AG04450 (cell line): ENCODE measurements around the gene CHST11. TPM values are rescaled to one million over a fixed set of nuclear protein-coding genes. Genes with fewer than 3 reads are reported as not detected.

ENCODE experiments used
- CTCF ChIA-PET: fragments of 300-600, 350-600 bp; formaldehyde crosslinking; extraction: SDS; loops from one replicate; lab custom pipeline; 2022; ENCODE audit warnings: antibody characterized with exemption, inconsistent platforms; lab: Charles Lee
- POLR2A ChIA-PET: fragments of 350-600 bp; formaldehyde crosslinking; extraction: SDS; loops from one replicate; lab custom pipeline; 2021; ENCODE audit warnings: antibody characterized with exemption, inconsistent platforms; lab: Yijun Ruan, JAX
- DNase-seq: peaks from one replicate; pipeline ENCODE4 v3.0.0-alpha.2; 2011; ENCODE audit warnings: low read depth, low spot score
- H3K27ac ChIP-seq: one replicate; pipeline ENCODE4 v1.5.1; 2012; ENCODE audit warnings: low read depth, low read length, control low read depth
- H3K27me3 ChIP-seq: one replicate; pipeline ENCODE4 v1.6.0; 2012; ENCODE audit warnings: low read length; ENCODE audit not compliant: control insufficient read depth, insufficient read depth
- H3K4me3 ChIP-seq: 2 replicates; pipeline ENCODE4 v1.5.1; 2011; ENCODE audit warnings: mild to moderate bottlenecking, low read depth, low read length, control low read depth
- H3K9me3 ChIP-seq: 2 replicates; pipeline ENCODE4 v1.5.1; 2012; ENCODE audit warnings: low read length; ENCODE audit not compliant: control insufficient read depth, insufficient read depth
- polyA plus RNA-seq: library from polyadenylated mRNA; depleted of rRNA; stranded (reverse); fragments of >200 nt; gene quantifications from 2 replicates; pipeline ENCODE4 v1.2.3, GENCODE V29; 2011
- TF ChIP-seq, protein P1 (sequence below): IDR thresholded peaks from 2 replicates; pipeline ENCODE4 v1.5.1; 2011; ENCODE audit warnings: low read depth, low read length, control low read depth, inconsistent platforms

The CHST11 gene
- polyA plus RNA-seq, 1 experiment = 2.7 TPM

DNA sequence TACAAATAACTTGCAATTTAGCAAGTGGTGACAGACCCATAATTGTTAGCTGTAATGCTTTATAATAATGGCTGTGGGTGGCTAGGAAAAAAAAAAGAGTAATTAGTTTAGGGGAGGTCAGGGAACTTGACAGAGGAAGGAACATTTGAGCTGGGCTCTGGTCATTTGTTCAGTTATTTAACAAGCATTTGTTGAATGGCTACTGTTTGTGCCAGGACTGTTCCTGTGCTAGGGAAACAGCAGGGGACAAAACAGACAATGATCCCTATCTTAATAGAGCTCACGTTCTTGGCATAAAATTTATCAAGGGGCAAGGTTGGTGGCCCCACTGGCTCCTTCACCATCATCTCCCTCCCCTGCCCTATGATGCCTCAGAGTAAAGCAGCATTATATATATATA, 18.5 kb downstream of the CHST11 start:
- H3K9me3 ChIP-seq = peaks cover 2% of the 10 kb centered on the region
- H3K27me3 ChIP-seq = no peaks in the 10 kb centered on the region
- TF ChIP-seq, protein P1, sequence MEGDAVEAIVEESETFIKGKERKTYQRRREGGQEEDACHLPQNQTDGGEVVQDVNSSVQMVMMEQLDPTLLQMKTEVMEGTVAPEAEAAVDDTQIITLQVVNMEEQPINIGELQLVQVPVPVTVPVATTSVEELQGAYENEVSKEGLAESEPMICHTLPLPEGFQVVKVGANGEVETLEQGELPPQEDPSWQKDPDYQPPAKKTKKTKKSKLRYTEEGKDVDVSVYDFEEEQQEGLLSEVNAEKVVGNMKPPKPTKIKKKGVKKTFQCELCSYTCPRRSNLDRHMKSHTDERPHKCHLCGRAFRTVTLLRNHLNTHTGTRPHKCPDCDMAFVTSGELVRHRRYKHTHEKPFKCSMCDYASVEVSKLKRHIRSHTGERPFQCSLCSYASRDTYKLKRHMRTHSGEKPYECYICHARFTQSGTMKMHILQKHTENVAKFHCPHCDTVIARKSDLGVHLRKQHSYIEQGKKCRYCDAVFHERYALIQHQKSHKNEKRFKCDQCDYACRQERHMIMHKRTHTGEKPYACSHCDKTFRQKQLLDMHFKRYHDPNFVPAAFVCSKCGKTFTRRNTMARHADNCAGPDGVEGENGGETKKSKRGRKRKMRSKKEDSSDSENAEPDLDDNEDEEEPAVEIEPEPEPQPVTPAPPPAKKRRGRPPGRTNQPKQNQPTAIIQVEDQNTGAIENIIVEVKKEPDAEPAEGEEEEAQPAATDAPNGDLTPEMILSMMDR = no peak
- H3K27ac ChIP-seq = no peak overlapping the region
- ChIA-PET POLR2A (no interaction called here), CTCF (no interaction called here)
- DNase-seq = no peak
- no peak overlapping the region for H3K4me3 ChIP-seq

DNA sequence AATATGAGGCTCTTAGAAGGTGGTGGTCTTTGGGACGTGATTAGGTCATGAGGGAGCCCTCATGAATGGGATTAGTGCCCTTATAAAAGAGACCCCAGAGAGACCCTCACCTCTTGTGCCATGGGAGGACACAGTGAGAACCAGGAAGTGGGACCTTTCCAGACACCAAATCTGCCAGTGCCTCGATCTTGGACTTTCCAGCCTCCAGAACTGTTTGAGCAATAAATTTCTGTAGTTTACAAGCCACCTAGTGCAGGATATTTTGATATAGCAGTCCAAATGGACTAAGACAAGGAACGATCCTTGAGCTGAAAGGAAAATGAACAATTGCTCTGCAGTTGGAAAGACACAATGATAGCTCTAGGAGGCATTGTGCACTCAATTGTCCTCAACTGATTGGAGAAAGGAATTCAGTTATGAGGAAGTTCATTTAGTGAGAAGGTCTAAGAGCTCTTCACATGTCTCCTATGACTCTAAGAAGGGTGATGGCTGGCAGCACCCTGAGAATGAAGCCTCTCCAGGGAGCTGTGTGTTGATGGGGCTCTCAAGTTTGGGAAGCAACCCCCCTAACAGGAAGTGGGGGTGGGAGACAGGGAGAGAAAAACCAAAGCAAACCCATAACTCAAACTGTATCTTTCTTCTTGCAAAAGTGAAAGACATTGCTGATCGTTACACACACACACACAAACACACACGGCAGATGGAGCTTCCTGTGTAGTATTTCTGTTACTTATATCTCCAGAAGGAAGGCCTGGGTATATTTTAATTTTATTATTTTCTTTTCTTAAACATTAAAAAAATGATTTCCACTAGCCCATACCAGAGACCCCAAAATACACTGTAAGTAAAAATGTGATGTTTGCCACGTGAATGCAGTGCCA, 21.0 kb downstream of the CHST11 start:
- Histone ChIP-seq H3K9me3 (peaks cover 2% of the 10 kb centered on the region), H3K27ac (no peak overlapping the region), H3K4me3 (no peak overlapping the region), H3K27me3 (no peaks in the 10 kb centered on the region)
- DNase-seq = no peak
- TF ChIP-seq, protein P1 = no peak
- POLR2A ChIA-PET = no interaction called here
- CTCF ChIA-PET = interaction anchor here (1.5 kb wide), 1 partner anchor 20 kb away, joined by 4 read pairs; the partner anchor contains the start of gene CHST11

DNA sequence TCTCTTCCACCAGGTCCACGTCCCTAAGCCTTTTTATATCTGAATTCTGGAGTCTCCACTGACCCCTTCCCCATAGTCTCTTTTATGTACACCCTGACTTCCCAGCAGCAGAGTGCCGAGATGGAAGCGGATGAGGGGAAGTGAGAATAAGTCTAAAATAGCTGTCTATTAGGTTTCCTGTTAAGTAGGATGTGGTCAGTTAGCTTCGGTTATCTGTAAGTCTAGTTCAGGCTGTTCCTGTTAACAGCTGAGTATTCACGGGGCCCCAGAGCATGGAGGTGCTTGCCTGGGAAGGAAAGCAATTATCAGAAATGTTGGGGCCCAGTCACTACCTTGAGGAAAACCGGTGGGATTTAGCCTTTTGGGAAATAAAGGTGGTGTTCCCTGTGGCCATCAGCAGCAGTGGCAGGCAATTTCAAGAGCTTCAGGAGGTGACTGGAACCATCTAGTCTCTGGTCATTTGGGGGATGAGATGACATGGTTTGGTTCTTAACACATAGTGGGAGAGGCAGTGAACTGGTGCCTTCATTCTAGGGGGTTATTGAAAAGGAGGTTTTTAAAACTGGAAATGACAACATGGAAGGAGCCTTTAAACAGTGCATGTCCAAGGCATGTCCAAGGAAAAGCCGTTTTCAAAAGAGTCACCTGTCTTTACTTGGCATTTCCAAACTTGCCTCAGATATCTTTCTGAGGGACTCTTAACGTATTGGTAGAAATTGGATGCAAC, 21.8 kb downstream of the CHST11 start:
- TF ChIP-seq, protein P1 = no peak
- no peaks in the 10 kb centered on the region for H3K27me3 ChIP-seq
- no peak overlapping the region for H3K4me3 ChIP-seq
- no peak overlapping the region for H3K27ac ChIP-seq
- CTCF ChIA-PET = interaction anchor here (1.5 kb wide), 1 partner anchor 21 kb away, joined by 4 read pairs; the partner anchor contains the start of gene CHST11
- H3K9me3 ChIP-seq = peaks cover 2% of the 10 kb centered on the region
- POLR2A ChIA-PET = no interaction called here
- no peak for DNase-seq

DNA sequence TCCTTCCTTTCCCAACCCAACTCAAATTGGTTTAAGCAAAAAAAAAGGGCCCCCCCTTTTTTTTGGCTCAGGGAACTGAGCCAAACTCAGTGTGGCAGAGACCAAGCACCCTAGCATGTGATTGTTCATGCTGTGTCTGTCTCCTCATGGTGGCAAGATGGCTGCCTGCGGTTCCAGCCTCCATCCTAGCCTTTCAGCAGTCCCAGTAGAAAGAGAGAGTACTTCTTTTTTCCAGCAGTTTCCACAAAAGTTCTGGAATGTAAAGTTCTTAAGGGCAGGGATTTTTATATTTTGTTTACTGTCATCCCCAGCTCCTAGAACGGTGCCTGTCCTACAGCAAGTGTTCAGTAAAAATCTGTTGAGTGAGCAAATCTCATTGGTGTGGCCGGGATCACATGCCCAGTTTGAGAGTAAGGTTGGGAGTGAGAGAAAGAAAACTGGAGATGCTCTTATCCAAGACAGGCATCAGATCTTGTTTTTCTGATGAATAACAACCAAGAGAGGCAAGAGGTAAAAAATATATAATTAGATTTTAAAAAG, 22.4 kb downstream of the CHST11 start:
- Histone ChIP-seq H3K9me3 (peaks cover 2% of the 10 kb centered on the region), H3K27me3 (no peaks in the 10 kb centered on the region), H3K27ac (no peak overlapping the region), H3K4me3 (no peak overlapping the region)
- TF ChIP-seq, protein P1 = no peak
- ChIA-PET POLR2A (no interaction called here), CTCF (no interaction called here)
- DNase-seq = no peak
